SK-MEL-5 (cell line): ENCODE data around the gene ZG16. TPM values are rescaled to one million over a fixed set of nuclear protein-coding genes. Genes with fewer than 3 reads are reported as not detected.
"Not testable (repeated sequence)": the region's sequence is repeated elsewhere in the genome, so short reads cannot be mapped to it uniquely, and the experiment has no call there.

Experiments used
- DNase-seq: peaks from one replicate; pipeline ENCODE4 v3.0.0-alpha.2; 2016; ENCODE audit warnings: low read depth, low spot score
- in situ Hi-C: cut with HindIII; loops from 2 replicates; pipeline ENCODE4 v1.10.0; 2016; ENCODE audit warnings: low sequenced_read_pairs, high pct_unique_total_duplicates, low pct_unique_long_range_greater_than_20kb
- total RNA-seq: library from RNA; depleted of rRNA; stranded (reverse); fragments of >200 nt; shearing (Covaris generic); gene quantifications from 2 replicates; pipeline ENCODE4 v1.2.3, GENCODE V29; 2014

ZG16 gene
- total RNA-seq, 1 experiment from 2014 or later, result not detected

DNA sequence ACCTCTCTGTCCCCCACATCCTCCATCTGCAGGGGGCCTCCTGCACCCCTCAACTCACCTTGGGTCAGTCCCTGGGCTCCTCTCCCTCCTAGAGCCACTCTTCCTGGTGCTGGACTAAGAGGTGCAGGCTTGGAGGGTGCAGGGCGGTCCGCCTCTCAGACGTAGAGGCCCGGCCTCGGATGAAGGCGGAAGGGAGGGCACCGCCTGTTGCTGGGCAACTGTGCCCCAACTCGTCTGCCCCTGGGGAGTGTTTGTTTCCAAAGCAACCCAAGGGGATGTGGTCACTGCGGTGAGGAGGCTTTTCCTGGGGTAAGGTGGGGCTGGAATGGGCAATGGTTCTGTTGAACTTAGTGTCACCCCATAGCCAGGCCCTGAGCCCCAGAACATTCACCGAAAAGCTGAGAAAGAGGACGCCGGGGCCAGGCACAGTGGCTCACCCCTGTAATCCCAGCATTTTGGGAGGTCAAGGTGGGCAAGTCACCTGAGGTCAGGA is 32.2 kb upstream of the ZG16 start, which contains the start of gene C16orf54:
C16orf54 (minus strand) TSS at position 138 of the 493 bp plus-strand sequence. CDS start 1,039 bp downstream, outside the sequence.
- no peak for DNase-seq

DNA sequence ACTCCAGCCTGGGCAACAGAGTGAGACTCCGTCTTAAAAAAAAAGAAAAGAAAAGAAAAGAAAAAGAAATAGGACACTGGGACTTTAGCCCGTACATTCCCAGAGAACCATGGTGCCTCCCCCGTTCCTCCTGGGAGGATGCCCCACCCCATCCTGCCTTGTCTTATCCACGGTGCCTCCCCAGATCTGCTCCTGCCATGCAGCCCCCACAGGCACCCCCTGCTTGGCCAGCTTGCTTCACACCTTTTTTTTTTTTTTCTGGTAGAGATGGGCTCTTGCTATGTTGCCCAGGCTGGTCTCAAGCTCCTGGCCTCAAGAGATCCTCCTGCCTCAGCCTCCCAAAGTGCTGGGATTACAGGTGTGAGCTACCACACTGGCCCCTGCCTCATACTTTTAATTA is 31.5 kb upstream of the ZG16 start:
- DNase-seq, in situ Hi-C loops: not testable (repeated sequence)

More for the DNA sequence above, 32.2 kb upstream of the ZG16 start, which contains the start of gene C16orf54:
- in situ Hi-C loops, result no loop called here

GRCh38 chr16:29747947-29748759 is 29.9 kb upstream of the ZG16 start:
- DNase-seq, result no peak
- in situ Hi-C loops, result no loop called here

DNA sequence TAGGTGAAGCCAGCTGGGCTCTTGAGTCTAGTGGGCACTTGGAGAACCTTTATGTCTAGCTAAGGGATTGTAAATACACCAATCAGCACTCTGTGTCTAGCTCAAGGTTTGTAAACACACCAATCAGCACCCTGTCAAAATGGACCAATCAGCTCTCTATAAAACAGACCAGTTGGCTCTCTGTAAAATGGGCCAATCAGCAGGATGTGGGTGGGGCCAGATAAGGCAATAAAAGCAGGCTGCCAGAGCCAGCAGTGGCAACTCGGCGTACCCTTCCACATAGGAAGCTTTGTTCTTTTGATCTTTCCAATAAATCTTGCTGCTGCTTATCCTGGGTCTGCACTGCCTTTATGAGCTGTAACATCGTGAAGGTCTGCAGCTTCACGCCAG is 29.3 kb upstream of the ZG16 start:
- in situ Hi-C loops, DNase-seq: not testable (repeated sequence)

DNA sequence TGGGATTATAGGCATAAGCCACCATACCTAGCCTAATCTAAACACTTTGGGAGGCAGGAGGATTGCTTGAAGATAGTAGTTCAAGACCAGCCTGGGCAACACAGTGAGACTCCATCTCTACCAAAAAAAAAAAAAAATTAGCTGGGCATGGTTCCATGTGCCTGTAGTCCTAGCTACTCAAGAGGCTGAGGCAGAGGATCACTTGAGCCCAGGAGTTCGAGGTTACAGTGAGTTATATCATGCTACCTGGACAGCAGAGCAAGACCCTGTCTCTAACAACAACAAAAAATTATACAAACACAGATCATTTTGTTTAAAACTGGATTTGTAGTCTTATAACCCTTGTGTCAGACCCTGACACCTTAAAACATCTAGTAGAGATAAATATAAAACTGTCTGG is 24.5 kb upstream of the ZG16 start:
- no peak for DNase-seq
- in situ Hi-C loops, result no loop called here

DNA sequence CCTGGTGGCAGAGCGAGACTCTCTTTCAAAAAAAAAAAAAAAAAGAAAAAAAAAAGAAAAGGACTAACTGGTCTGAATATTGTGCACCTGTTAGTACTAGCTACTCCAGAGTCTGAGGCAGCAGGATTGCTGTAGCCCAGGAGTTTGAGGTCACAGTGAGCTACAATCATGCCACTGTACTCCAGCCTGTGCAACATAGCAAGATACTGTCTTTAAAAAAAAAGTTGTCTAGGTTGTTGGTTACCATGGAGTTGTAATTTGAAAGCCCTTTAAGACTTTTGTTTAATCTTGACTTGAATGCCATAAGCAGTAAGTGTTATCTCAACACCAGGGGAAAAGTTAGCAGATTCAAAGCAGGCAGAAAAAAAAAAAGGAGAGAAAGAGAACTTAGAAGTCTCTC is 21.4 kb upstream of the ZG16 start:
- in situ Hi-C loops, result no loop called here
- DNase-seq, result no peak

DNA sequence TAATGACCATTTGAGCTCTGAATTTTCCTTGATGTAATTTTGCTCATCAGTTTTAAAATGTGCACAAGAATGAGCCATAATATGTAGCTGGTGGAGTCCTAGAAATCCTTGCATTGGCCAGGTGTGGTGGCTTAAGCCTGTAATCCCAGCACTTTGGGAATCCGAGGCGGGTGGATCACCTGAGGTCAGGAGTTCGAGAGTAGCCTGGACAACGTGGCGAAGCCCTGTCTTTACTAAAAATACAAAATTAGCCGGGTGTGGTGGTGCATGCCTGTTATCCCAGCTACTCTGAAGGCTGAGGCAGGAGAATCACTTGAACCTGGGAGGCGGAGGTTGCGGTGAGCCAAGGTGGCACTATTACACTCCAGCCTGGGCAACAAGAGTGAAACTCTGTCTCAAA is 21.0 kb upstream of the ZG16 start:
- in situ Hi-C loops, DNase-seq: not testable (repeated sequence)

- in situ Hi-C loops, result no loop called here
- DNase-seq, result no peak
These were observed 20.0 kb upstream of the ZG16 start for GRCh38 chr16:29757950-29758466.

GRCh38 chr16:29760567-29761279 is 17.3 kb upstream of the ZG16 start:
- in situ Hi-C loops, result no loop called here
- no peak for DNase-seq

DNA sequence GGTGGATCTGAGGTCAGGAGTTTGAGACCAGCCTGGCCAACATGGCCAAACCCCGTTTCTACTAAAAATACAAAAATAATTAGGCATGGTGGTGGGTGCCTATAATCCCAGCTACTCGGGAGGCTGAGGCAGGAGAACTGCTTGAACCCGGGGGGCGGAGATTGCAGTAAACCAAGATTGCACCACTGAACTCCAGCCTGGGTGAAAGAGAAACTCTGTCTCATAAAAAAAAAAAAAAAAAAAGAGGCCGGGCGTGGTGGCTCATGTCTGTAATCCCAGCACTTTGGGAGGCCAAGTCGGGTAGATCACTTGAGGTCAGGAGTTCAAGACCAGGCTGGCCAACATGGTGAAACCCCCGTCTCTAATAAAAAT is 16.8 kb upstream of the ZG16 start:
- DNase-seq, in situ Hi-C loops: not testable (repeated sequence)

DNA sequence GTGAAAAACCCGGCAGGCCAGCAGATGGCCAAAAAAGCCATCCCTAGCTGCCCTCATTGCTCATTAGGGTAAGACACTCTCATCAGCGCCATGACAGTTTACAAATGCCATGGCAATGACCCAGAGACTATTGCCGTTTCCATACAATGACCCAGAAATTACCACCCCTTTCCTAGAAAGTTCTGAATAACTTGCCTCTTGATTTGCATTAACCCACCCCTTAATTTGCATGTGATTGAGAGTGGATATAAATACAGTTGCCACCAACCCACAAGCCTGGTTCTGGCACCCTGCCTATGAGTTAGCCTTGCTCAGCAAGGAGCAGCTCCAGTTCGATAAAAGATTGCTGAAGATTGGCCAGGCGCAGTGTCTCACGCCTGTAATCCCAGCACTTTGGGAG is 16.2 kb upstream of the ZG16 start:
- in situ Hi-C loops, result no loop called here
- no peak for DNase-seq

DNA sequence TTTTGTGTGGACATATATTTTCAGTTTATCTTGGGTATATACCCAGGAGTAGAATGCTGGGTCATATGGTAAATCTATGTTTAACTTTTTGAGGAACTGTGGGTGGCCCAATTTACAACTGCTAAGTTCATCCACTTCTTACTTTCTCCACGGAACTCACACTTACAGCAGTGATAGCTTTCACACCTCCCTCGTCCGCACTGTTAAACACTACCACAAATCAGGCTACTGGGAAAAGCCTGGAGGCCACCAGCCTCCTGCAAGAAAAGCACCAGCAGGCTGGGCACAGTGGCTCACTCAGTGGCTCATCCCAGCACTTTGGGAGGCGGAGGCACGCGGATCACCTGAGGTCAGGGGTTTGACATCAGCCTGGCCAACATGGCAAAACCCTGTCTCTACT is 14.7 kb upstream of the ZG16 start:
- in situ Hi-C loops, result no loop called here
- no peak for DNase-seq

- in situ Hi-C loops, result no loop called here
- no peak for DNase-seq
These were observed 12.7 kb upstream of the ZG16 start for GRCh38 chr16:29765167-29766032.

GRCh38 chr16:29766571-29766970 is 11.5 kb upstream of the ZG16 start:
- no peak for DNase-seq
- in situ Hi-C loops, result no loop called here

DNA sequence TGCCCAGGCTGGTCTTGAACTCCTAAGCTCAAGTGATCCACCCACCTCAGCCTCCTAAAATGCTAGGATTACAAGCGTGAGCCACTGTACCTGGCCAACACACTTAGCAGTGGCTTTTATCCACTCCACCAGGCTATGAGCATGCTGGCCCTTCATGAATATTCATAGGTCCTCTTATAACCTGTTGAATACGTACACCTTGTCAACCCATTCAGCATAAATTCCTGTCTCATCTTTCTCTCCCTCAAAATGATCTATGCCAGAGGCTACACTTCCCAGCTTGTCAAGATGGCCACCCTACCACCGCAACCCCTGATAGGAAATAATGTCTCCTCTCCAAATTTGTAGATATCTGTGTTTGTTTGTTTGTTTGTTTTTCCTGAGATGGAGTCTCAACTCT is 11.0 kb upstream of the ZG16 start:
- in situ Hi-C loops, result no loop called here
- no peak for DNase-seq

GRCh38 chr16:29769507-29769906 is 8.5 kb upstream of the ZG16 start:
- in situ Hi-C loops, result no loop called here

DNA sequence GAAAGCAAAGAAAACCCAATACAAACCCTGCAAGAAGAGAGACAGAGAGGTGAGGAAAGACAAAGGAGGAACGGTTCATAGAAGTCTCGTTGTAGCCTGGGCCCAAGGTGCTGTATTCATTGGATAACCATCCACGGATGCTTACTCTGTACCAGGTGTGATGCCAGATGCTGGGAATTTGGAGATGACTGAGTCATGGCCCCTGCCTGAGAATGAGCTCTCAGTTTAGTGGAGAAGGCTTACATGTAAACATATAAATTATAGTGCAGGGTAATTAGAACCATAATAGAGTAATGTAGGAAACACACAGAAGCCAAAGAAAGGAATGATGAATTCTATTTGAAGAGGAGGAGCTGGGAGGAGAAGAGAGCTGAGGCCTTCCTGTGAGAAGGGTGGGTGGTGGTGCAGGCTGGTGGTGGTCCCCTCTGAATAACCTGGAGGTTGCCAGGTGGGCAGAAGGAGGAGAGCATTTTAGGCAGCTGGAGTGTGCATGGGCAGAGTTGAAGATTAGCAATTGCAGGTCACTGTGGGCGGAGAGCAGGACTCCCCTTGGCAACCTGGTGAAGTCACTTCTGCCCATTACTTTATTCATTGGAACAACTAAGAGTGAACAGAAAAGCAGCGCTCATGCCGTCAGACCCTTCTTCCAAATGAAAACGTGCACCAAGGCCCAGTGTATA is 7.7 kb upstream of the ZG16 start:
- in situ Hi-C loops, result no loop called here
- no peak for DNase-seq

More at GRCh38 chr16:29769507-29769906, 8.5 kb upstream of the ZG16 start:
- DNase-seq, result no peak
